Measurements from ENCODE around the gene HOXC12.

The HOXC12 gene

DNA sequence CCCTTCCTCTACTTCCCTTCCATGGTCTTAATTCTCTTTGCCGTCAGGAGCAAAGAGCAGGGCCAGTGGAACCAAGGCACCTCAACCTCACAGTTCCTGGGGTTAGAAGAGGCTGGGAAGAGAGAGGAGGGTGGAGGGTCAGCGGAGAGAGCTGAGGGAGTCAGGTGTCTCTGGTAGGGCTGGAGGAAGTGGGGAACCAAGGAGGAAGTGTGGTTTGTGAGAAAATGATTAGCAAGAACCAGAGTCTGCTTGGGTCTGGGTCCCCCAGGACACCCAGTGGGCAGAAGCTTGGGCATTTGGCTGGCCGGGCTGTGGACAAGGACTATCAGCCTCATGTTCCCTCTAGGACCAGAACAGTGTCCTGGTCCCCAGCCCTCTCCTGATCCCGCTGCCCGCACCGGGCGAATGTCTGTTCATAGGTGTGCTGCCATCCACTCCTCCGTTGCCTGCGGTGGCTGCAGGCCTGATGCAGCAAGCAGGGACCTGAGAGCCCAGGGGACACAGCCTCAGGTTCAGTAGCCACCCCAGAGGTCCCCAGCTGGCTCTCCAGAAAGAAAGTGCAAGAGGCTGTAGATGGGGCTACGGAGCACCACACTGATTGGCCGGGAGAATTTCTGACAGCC is 2.3 kb downstream of the HOXC12 start:
- no peak for DNase-seq

- no peak for DNase-seq
Observed at GRCh38 chr12:53958128-53958527, 3.4 kb downstream of the HOXC12 start.

DNA sequence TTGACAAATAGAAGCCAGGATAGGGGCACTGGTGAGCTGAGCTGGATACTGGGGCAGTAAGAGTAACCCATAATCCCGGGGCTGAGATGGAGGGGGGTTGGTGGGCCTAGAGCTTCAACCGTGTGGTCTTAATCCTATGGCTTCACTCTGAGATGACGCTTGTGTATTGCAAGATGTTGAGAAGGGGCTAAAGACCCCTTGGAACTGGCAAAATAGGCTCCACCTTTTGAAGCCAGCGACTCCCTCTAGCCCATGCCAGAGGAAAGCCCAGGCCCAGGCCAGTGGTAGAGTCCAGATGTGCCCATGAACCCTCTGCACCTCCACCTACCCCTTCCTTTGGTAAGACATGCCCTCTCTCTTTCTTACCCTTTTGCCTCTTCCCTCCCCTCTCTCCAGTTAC is 4.6 kb downstream of the HOXC12 start:
- DNase-seq = no peak

GRCh38 chr12:53960187-53961024 is 5.7 kb downstream of the HOXC12 start:
- no peak for DNase-seq

DNA sequence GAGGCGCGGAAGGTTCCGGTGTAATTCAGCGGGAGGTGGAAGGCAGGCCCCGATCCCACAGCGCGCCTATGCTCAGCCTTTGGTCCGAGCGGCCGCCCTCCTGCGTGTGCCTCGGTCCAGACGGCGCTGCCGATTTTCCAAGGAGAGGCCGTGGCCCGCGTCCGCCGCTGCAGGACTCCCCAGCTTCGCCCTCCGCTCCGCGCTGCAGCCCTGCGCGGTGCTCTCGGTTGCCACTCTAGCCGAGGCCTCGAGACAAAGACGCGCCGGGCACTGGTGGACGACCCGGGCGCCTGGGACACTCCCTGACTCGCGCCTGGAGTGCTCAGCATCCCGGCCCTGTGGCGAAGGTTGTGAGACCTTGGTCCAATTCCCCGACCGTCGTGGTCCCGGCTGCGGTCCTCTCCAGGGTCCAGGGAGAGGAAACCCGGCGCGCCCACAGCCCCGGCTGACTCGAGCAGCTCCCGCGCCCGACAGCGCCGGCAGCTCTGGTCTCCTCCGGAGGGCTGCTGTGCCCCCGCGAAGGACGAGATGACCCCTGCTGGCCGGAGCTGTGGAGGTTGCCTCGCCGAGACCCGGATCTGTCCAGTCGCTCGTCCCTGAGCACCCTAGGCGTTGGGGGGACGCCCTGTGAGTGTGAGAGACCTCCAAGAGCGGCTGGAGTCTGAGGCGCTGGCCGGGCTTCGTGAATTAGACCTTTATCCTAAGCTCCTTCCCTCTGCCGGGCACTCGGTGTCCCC is 6.5 kb downstream of the HOXC12 start:
- no peak for DNase-seq

DNA sequence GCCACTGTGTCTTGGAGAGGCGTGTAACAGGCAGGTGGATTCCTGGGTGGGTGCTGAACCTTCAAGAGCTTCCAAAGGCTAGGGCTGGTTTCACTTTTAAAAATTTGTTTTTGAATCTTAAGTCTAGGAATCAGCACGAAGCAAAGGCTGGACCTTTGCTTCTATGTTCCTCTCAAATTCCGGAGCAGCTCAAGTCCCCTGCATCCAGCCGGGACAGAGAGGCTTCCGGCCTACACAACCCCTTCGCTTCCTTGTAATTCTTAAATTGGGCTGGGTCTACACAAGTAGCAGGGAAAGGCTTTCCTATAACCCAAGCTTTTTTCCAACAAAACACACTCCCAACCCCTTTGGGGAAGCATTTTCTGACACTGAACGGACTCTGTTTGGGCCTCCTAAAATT is 8.3 kb downstream of the HOXC12 start:
- no peak for DNase-seq

GRCh38 chr12:53963434-53964314 is 9.0 kb downstream of the HOXC12 start:
- DNase-seq = no peak

GRCh38 chr12:53964315-53964713 is 9.6 kb downstream of the HOXC12 start:
- DNase-seq = no peak

- DNase-seq = no peak
Observed at GRCh38 chr12:53965281-53966084, 10.8 kb downstream of the HOXC12 start.

DNA sequence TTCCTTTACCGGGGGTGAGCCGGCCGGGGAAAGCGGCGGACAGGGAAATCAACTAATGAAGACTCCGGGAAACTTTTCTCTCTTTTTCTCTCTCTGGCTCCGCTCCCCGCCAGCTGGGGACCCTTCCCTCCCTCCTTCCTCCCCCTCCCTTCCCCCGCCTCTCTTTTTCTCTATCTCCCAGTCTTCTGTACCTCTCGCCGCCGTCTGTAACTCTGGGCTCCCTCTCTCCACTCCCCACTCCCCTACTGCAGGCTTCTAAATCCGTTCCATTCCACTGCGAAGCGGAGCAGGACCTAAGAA is 11.3 kb downstream of the HOXC12 start:
- DNase-seq = no peak

GRCh38 chr12:53966385-53967133 is 11.9 kb downstream of the HOXC12 start:
- DNase-seq = no peak

DNA sequence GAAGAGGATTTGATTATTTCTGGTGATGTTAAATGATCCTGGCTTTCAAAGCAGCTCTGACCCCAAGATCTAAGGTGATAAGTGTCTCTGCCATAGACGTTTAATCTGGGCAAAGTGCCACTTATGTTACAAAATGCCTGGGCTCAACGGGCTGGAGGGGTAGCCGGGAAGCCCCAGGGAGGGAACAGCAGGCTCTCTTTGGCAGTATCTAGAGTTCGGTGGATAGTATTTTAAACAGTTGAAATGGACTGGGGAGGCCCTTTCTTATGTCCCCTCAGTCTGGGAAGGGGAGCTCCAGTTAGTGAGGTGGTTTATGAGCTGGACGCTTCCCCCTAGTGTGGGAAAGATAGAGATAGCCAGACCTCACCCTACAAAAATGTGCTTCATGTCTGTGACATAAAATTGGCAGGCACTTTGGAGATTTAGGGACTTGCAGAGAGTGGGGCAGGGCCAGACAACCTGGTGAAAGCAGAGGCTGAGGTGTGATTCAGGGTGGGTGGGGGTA is 12.8 kb downstream of the HOXC12 start:
- no peak for DNase-seq

DNA sequence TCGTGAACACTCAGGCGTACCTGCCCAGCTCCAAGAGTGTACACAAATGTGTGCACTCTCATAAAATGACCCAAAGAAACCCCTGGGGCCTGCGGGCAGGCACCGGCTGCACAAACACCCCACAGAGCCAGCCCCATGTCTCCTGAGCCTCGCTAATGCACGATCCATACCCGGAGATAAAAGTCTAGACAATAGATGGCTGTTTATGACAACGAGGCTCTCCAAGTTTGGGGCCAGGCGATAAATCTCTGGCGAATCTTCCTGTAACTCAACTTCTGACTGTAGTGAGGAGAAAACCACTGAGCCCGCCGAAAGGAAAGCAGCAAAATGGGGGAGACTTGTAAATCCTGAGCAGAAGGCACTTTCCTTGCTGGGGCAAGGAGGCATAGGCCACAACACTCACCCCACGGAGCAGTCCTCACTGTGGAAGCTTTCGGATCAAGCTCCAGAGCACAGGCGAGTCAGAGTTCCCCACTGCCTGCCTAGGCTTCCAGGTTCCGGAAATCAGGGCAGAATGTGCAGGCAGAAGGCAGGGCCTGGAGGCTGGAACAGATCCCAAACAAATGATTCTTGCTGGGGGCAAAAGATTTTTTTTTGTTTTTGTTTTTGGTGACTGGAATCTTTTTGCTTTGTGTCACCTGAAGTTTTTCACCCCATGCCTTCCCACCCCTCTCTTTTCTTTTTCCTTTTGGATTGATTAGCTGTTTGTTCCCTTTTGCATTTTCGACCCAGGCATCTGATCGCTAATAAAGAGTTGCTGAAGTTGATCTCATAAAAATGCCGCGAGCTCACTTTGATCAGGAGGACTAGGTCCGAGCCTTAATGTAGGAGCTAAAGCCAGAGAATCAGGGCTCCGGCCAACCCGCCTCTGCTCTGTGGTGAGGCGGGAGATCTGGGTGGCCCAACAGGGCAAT is 13.8 kb downstream of the HOXC12 start:
- DNase-seq = no peak

GRCh38 chr12:53969588-53970259 is 15.0 kb downstream of the HOXC12 start:
- no peak for DNase-seq

DNA sequence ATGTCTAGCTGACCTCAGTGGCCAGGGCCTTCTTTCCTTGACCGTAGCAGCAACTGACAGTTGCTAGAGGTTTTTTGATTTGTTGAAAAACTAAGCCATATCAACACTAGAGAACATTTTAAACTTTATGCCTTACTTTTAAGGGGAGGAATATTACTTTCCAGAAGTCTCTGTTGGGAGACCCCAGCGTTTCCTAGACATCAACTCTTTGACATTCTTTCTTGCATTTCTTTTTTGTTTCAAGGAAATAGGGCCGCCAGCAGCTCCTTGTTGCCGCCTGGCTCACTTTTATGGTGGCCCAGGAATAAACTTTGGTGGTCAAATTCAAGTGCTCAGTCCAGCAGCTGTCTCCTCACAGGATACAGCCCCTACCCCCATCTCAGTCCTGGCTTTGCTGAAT is 15.7 kb downstream of the HOXC12 start:
- no peak for DNase-seq

DNA sequence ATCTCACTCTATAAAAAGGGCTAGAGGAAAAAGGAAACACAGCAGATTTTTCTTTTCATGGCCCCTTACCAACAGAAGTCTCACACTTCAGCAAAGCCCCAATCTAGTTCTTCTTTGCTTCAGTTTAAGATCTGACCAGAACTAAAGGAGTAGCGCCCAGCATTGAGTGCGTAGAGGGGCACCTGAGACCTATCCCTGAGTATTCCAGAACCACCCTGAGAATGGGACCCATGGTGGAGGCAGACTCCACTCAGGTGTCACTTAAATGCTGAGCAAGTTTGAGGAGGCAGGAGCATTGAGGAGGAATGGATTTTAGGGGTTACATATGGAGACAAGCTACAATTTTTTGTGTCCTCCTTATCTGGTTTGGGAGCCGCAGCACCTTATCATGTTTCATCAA is 16.4 kb downstream of the HOXC12 start:
- DNase-seq = no peak

DNA sequence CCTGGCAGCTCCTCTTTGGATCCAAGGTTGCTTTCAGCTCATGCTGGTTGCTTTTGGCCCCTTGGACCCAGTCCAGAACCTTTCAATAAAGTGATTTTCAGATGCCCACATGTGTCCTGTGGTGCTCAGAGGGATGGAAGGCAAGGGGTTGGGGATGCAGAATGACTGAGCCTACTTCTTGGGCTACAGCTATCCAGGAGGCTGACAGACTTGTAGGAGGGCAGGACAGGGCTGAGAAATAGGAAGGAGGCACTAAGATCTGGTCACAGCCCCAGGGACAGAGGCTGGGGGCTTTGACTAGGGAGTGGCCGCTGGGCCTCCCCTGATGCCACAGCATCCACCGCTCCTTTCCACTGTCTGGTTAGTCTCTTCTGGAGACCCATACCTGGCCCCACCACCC is 17.0 kb downstream of the HOXC12 start:
- no peak for DNase-seq

DNA sequence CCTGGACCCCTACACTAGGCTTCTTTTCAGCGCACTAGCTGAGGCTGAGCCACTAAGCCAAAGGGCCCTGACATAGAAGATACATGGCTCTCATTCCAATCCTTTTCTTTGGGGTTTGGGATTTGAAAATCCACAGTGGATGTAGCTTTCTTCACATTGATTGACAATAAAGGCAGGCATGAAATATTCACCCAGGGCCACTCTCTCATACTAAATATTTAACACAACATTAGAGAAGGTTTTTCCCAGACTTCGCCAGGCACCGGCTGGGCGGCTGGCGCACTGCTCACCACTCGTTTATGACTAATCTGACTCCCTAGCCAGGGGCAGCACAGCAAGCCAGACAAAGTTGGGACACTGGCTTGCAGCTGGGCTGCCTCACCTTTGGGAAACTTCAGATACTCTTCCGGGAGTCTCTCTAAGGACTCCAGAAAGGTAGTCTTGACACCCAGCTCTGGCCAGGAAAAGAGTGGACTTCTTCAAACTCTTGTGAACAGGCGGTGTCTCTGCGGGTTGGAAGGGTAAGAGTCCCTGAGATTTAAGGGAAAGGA is 17.5 kb downstream of the HOXC12 start:
- no peak for DNase-seq

GRCh38 chr12:53972722-53973235 is 18.1 kb downstream of the HOXC12 start, which contains the start of gene HOXC11:
TSS of gene HOXC11 (plus strand) at chr12:53973126. CDS start at chr12:53973242, 116 bp downstream.
- no peak for DNase-seq

Measured in NCI-H146 (cell line).